HG02885 (cell line): ENCODE data around the gene PYROXD2.

Experiments
- ATAC-seq: cut with Tn5 transposase; IDR thresholded peaks from one replicate; pipeline ENCODE4 v1.9.1; 2021; ENCODE audit warnings: mild to moderate bottlenecking; ENCODE audit not compliant: unreplicated experiment, poor library complexity

PYROXD2 gene

DNA sequence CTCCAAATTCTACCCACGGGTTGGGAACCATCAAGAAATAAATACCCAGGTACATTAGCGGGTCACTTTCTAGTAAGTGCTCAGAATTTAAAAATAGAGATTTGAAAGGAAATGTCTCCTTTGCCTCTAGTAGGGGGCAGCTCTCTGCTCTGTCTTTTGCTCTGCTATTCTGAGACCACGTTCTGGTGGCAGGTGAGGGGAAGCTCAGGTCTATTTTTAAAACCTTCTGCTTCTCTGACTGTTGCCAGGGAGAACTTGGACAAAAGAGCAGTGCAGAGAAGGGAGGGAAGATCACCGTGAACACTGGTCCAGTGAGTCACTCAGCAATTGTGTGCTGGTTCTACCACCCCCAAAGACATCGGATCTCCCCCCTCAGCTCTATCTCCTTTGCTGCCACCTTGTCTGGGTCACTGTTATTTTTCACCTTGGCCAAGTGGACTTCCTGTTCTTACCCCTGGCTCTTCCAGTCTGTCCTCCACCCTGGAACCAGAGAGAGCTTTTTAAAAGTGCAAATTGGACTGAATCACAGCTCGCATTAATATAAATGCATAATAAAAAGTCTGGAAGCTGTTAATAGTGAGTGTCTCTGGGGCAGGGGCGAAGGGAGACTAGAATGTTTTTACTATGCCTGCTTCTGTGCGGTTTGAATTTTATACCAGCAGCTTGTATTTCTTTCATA, 74.6 kb downstream of the PYROXD2 start:
- peak; percentile 43 for ATAC-seq

DNA sequence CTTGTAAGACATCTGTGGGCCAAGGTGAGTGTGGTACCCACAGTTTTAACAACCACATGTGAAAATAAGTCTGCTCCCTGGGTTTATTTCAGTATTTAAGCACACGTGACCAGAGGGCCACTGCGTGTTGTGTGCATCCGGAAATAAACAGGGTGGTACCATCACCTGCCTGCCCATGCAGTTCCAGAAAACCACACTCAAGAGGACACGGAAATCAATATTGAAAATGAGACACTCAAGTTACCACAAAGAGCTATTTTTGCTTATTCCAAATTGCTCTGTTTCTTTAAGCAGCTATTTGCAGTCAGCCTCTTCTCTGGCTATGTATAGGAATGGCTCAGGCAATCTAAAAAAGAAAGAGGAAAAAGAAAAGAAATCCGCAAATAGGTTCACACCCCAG, 75.2 kb downstream of the PYROXD2 start:
- ATAC-seq: peak; percentile 88

DNA sequence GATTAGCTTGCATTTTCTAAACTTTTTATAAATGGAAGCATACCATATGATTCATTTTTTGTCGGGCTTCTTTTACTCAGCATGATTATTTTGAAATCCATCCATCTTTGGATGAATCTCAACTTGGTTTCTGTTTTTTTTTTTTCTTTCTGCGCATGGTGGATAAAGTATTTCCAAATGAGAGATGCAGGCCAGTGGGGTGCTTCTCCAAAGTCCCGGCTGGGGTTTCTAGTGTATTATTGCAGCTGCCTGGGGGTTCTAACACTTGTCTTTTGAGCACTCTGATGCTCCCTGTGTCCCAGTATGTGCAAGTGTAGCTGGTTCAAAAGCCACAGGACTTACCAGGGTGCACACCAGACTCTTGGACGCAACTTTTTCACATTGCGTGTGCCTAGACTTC, 76.1 kb downstream of the PYROXD2 start:
- no peak for ATAC-seq

DNA sequence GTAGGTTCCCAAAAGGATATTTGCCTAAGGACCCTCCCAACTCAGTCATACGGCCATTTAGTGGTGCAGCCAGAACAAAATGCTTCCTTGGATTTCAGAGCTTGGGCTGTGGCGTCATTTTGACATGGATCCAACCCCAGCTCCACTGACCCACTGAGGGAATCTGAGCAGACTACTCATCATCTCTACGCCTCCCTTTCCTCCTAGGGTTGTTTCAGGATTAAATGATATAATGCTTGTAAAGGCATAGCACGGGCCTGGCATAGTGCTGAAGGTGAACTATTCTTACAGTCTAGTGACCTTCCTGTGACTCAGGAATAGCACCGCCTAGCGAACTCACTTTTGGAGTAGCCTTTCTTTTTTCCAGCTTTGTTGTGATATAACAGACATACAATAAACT, 76.7 kb downstream of the PYROXD2 start:
- no peak for ATAC-seq

DNA sequence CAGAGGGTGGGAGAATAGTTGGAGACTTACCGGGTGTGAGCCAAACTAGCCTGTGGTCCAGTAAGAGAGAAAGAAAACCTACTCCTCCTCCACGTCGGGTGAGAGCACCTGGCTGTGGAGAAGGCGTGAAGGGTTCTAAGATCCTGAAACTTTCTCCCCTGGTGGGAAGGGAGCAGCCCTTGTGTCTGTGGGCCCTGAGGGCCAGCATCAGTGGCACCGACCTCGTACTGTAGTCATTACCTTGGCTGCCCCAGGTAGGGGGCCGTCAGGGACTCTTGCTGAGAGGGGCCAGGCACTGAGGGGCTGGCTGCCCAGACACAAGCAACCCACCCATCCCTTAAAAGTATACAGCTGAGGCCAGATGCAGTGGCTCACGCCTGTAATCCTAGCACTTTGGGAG, 77.5 kb downstream of the PYROXD2 start:
- no peak for ATAC-seq
